GM12878 (cell line): Measurements from ENCODE around the gene ANKS4B. TPM values are rescaled to one million over a fixed set of nuclear protein-coding genes. Genes with fewer than 3 reads are reported as not detected.
"Not testable (repeated sequence)": the region's sequence is repeated elsewhere in the genome, so short reads cannot be mapped to it uniquely, and the experiment has no call there.

Experiments used
- ATAC-seq: fragments of 200-7000 bp; cut with Tn5 transposase; 3 replicates; pipeline ENCODE4 v1.9.1; 2020; ENCODE audit warnings: mild to moderate bottlenecking, moderate library complexity
- BruUV-seq: library from RNA; stranded (reverse); fragments of 400-500 nt; replicated peaks from 2 replicates; lab custom pipeline; 2021; lab: Mats Ljungman, UMichigan
- CTCF ChIA-PET: fragments of 300-600 bp; sonication (Branson Sonifier 250); formaldehyde crosslinking; extraction: SDS; loops from one replicate; lab custom pipeline; 2021; ENCODE audit warnings: inconsistent platforms; lab: Yijun Ruan, JAX
- POLR2A ChIA-PET: fragments of 350-600 bp; formaldehyde crosslinking; extraction: SDS; loops from one replicate; lab custom pipeline; 2021; ENCODE audit warnings: inconsistent platforms; lab: Charles Lee
- RAD21 ChIA-PET: fragments of 300-600 bp; sonication (Branson Sonifier 250); formaldehyde crosslinking; loops from one replicate; lab custom pipeline; 2023; ENCODE audit warnings: antibody characterized with exemption; ENCODE audit not compliant: unreplicated experiment; lab: Charles Lee
- SMC1A ChIA-PET: fragments of 300-600 bp; sonication (Branson Sonifier 250); formaldehyde crosslinking; loops from one replicate; lab custom pipeline; 2023; ENCODE audit not compliant: unreplicated experiment, uncharacterized antibody; lab: Charles Lee
- DNase-seq: peaks from one replicate; pipeline ENCODE4 v3.0.0-alpha.2; 2011; ENCODE audit warnings: low read depth, low spot score
- FAIRE-seq: peaks from 3 replicates; lab custom pipeline; 2011; peaks lifted over from hg19 to GRCh38; lab: Jason Lieb, UNC
- H2AFZ ChIP-seq: 2 replicates; pipeline ENCODE4 v1.6.0; 2011; ENCODE audit warnings: low read depth, low read length, control low read depth; ENCODE audit not compliant: control insufficient read depth
- H3K27ac ChIP-seq: 2 replicates; pipeline ENCODE4 v1.5.1; 2011; ENCODE audit warnings: control low read depth; ENCODE audit not compliant: control insufficient read depth, insufficient read depth
- H3K27me3 ChIP-seq, 2 experiments: replicated peaks in 1 of 2; 2 replicates each; pipeline versions ENCODE4 v1.6.0 to v1.6.1; 2011; ENCODE audit warnings: low read length in 1 of 2; ENCODE audit not compliant: control insufficient read depth in 2 of 2, insufficient read depth in 2 of 2
- H3K36me3 ChIP-seq, 2 experiments: 2 replicates each; pipeline ENCODE4 v1.5.1; 2011; ENCODE audit warnings: low read length in 1 of 2; ENCODE audit not compliant: control insufficient read depth in 2 of 2, insufficient read depth in 2 of 2
- H3K4me1 ChIP-seq: 2 replicates; pipeline ENCODE4 v1.6.1; 2011; ENCODE audit warnings: mild to moderate bottlenecking, low read length, moderate library complexity, mixed read lengths; ENCODE audit not compliant: control insufficient read depth, insufficient read depth
- H3K4me2 ChIP-seq: 2 replicates; pipeline ENCODE4 v1.6.0; 2011; ENCODE audit warnings: control low read depth; ENCODE audit not compliant: control insufficient read depth, insufficient read depth
- H3K4me3 ChIP-seq: fragments of 200-600 bp; sonication (generic); 2 replicates; pipeline ENCODE4 v1.5.1; 2016
- H3K79me2 ChIP-seq: 2 replicates; pipeline ENCODE4 v1.6.0; 2011; ENCODE audit warnings: low read length; ENCODE audit not compliant: control insufficient read depth, insufficient read depth
- H3K9ac ChIP-seq: 2 replicates; pipeline ENCODE4 v1.8.0; 2011; ENCODE audit warnings: low read length, control low read depth, mixed read lengths; ENCODE audit not compliant: control insufficient read depth, insufficient read depth
- H3K9me3 ChIP-seq: replicated peaks from 3 replicates; pipeline ENCODE4 v1.5.1; 2011; ENCODE audit warnings: mild to moderate bottlenecking, low read length; ENCODE audit not compliant: control insufficient read depth, insufficient read depth
- H4K20me1 ChIP-seq: 2 replicates; pipeline ENCODE4 v1.6.0; 2011; ENCODE audit not compliant: control insufficient read depth, insufficient read depth
- CBX5 ChIP-seq: sonication (generic); IDR thresholded peaks from 2 replicates; pipeline ENCODE4 v1.6.1; 2016; ENCODE audit warnings: low read depth, moderate library complexity, mild to moderate bottlenecking, inconsistent platforms
- CUX1 ChIP-seq: IDR thresholded peaks from 2 replicates; pipeline ENCODE4 v1.6.1; 2012; ENCODE audit warnings: improper control_type of control experiment, low read depth, low read length; ENCODE audit not compliant: insufficient replicate concordance
- HCFC1 ChIP-seq: fragments of 150-350 bp; IDR thresholded peaks from 2 replicates; pipeline ENCODE4 v1.6.1; 2014; ENCODE audit warnings: low read length
- STAT1 ChIP-seq: fragments of 450-650 bp; conservative IDR thresholded peaks from 2 replicates; pipeline ENCODE4 v1.6.1; 2014; ENCODE audit warnings: antibody characterized with exemption, mild to moderate bottlenecking
- WGBS: methylation state at CpG from one replicate; pipeline ENCODE4 v1.1.6; 2016; ENCODE audit warnings: low lambda C conversion rate; ENCODE audit not compliant: insufficient replicate concordance, insufficient coverage; ENCODE audit errors: missing lambda C conversion rate; 5-methylcytosine and 5-hydroxymethylcytosine counted together
- in situ Hi-C: fragments of 300-500 bp; cut with MboI; formaldehyde crosslinking; loops from 9 replicates; pipeline ENCODE4 v1.14.3; 2018; ENCODE audit warnings: mixed read lengths
- intact Hi-C: fragments of 100-400 bp; cut with micrococcal nuclease; formaldehyde crosslinking; loops from one replicate; pipeline ENCODE4 v1.14.2; 2022; ENCODE audit not compliant: unreplicated experiment
- polyA plus RNA-seq, 11 experiments: library from polyadenylated mRNA; depleted of rRNA in 4 of 11; unstranded in 6 of 11; stranded (reverse) in 5 of 11; fragments of >200 nt; fragmentation: Nextera tagmentation in 4 of 11; fragmentation: Illumina TruSeq in 1 of 11; extraction: Ambion mirVana in 4 of 11; extraction: Trizol in 1 of 11; gene quantifications; 1 replicate in 1 of 11; 2 replicates in 10 of 11; pipeline versions ENCODE4 v1.2.1 to v1.2.3, GENCODE V29; 2011 to 2016; ENCODE audit warnings: inconsistent platforms in 2 of 11, missing spikeins in 2 of 11, low read depth in 1 of 11
- total RNA-seq, 4 experiments: library from RNA; depleted of rRNA in 3 of 4; stranded (reverse); fragments of >200 nt in 3 of 4; fragmentation: Illumina TruSeq in 1 of 4; extraction: Trizol in 1 of 4; gene quantifications; 2 replicates each; pipeline versions ENCODE4 v1.2.1 to v1.2.3, GENCODE V29; 2013 to 2021
- TF ChIP-seq, protein P1 (sequence below): fragments of 150-350 bp; IDR thresholded peaks from 2 replicates; pipeline ENCODE4 v1.6.1; 2016; ENCODE audit warnings: low read depth, low read length

Gene ANKS4B
- total and polyA plus RNA-seq, 10 of the 15 experiments (the other 5 are each of a cell fraction or from before 2014, with no cell fraction given) = 0.01 to 0.11 (median 0.05) TPM; not detected in 6

GRCh38 chr16:21244518-21245215 lies 11.2 kb downstream of the ANKS4B start (continued):
- no peak for TF ChIP-seq CUX1
- TF ChIP-seq, protein P1, sequence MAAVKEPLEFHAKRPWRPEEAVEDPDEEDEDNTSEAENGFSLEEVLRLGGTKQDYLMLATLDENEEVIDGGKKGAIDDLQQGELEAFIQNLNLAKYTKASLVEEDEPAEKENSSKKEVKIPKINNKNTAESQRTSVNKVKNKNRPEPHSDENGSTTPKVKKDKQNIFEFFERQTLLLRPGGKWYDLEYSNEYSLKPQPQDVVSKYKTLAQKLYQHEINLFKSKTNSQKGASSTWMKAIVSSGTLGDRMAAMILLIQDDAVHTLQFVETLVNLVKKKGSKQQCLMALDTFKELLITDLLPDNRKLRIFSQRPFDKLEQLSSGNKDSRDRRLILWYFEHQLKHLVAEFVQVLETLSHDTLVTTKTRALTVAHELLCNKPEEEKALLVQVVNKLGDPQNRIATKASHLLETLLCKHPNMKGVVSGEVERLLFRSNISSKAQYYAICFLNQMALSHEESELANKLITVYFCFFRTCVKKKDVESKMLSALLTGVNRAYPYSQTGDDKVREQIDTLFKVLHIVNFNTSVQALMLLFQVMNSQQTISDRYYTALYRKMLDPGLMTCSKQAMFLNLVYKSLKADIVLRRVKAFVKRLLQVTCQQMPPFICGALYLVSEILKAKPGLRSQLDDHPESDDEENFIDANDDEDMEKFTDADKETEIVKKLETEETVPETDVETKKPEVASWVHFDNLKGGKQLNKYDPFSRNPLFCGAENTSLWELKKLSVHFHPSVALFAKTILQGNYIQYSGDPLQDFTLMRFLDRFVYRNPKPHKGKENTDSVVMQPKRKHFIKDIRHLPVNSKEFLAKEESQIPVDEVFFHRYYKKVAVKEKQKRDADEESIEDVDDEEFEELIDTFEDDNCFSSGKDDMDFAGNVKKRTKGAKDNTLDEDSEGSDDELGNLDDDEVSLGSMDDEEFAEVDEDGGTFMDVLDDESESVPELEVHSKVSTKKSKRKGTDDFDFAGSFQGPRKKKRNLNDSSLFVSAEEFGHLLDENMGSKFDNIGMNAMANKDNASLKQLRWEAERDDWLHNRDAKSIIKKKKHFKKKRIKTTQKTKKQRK = no peak
- no peak for TF ChIP-seq STAT1
- no peak for TF ChIP-seq CBX5
- TF ChIP-seq HCFC1 = no peak

- POLR2A ChIA-PET = not testable (repeated sequence)
These were observed 14.7 kb downstream of the ANKS4B start for GRCh38 chr16:21248179-21248578.

More at GRCh38 chr16:21248179-21248578, 14.7 kb downstream of the ANKS4B start:
- SMC1A ChIA-PET, H3K36me3 ChIP-seq, H3K4me2 ChIP-seq, FAIRE-seq, intact Hi-C loops, RAD21 ChIA-PET, H3K27ac ChIP-seq, H3K27me3 ChIP-seq, ATAC-seq, H3K4me3 ChIP-seq, in situ Hi-C loops, H2AFZ ChIP-seq, H3K9me3 ChIP-seq, BruUV-seq, H4K20me1 ChIP-seq, H3K9ac ChIP-seq, DNase-seq, H3K4me1 ChIP-seq, H3K79me2 ChIP-seq: not testable (repeated sequence)
- CTCF ChIA-PET = interaction anchor here (0.6 kb wide), 1 partner anchor 47 kb away, joined by 4 read pairs; no protein-coding TSS in a partner anchor
- 15% methylated on average over 4 of the region's 4 CpGs for WGBS
